Neural cell (in vitro differentiated cells): ENCODE data around the gene MYNN. TPM values are rescaled to one million over a fixed set of nuclear protein-coding genes. Genes with fewer than 3 reads are reported as not detected.

Experiments used
- H2AFZ ChIP-seq: fragments of 200-600, 300-800 bp; sonication (generic), shearing (Covaris generic); 2 replicates; pipeline ENCODE4 v1.6.0; 2014; ENCODE audit warnings: low read depth, mild to moderate bottlenecking, antibody characterized with exemption, low read length, moderate library complexity
- H3F3A ChIP-seq: fragments of 200-600 bp; shearing (Covaris generic); 2 replicates; pipeline ENCODE4 v1.6.1; 2016; ENCODE audit warnings: mild to moderate bottlenecking, moderate library complexity, mixed read lengths, antibody characterized with exemption, low read length; ENCODE audit not compliant: insufficient read depth, poor library complexity, severe bottlenecking
- H3K27ac ChIP-seq: fragments of 200-600, 300-800 bp; sonication (generic), shearing (Covaris generic); 2 replicates; pipeline ENCODE4 v1.5.1; 2014; ENCODE audit warnings: mild to moderate bottlenecking, low read length, moderate library complexity
- H3K27me3 ChIP-seq: fragments of 300-800, 200-600 bp; sonication (generic), shearing (Covaris generic); 2 replicates; pipeline ENCODE4 v1.6.0; 2014; ENCODE audit warnings: mild to moderate bottlenecking, low read depth, low read length, moderate library complexity; ENCODE audit not compliant: insufficient read depth
- H3K36me3 ChIP-seq: fragments of 300-800, 200-600 bp; sonication (generic), shearing (Covaris generic); 2 replicates; pipeline ENCODE4 v1.5.1; 2014; ENCODE audit warnings: mild to moderate bottlenecking, antibody characterized with exemption, low read length, moderate library complexity; ENCODE audit not compliant: insufficient read depth
- H3K4me2 ChIP-seq: fragments of 300-800, 200-600 bp; sonication (generic), shearing (Covaris generic); 2 replicates; pipeline ENCODE4 v1.6.0; 2014; ENCODE audit warnings: mild to moderate bottlenecking, low read length
- H3K4me3 ChIP-seq: fragments of 300-800, 200-600 bp; sonication (generic), shearing (Covaris generic); 2 replicates; pipeline ENCODE4 v1.5.1; 2014; ENCODE audit warnings: mild to moderate bottlenecking, low read length, moderate library complexity
- H3K79me2 ChIP-seq: fragments of 200-600 bp; shearing (Covaris generic); replicated peaks from 2 replicates; pipeline ENCODE4 v1.6.0; 2014; ENCODE audit warnings: mild to moderate bottlenecking, low read length, moderate library complexity; ENCODE audit not compliant: insufficient read depth
- H3K9ac ChIP-seq: fragments of 300-800, 200-600 bp; sonication (generic), shearing (Covaris generic); 2 replicates; pipeline ENCODE4 v1.6.1; 2016; ENCODE audit warnings: mild to moderate bottlenecking, low read length, mixed read lengths
- H3K9me2 ChIP-seq: fragments of 200-600 bp; shearing (Covaris generic); 2 replicates; pipeline ENCODE4 v1.6.1; 2016; ENCODE audit warnings: mild to moderate bottlenecking, low read length, mixed read lengths; ENCODE audit not compliant: insufficient read depth
- H3K9me3 ChIP-seq: fragments of 200-600, 300-800 bp; sonication (generic), shearing (Covaris generic); 2 replicates; pipeline ENCODE4 v1.6.1; 2016; ENCODE audit warnings: mild to moderate bottlenecking, mixed run types, low read length, moderate library complexity, mixed read lengths
- H4K20me1 ChIP-seq: fragments of 200-600 bp; shearing (Covaris generic); 2 replicates; pipeline ENCODE4 v1.6.1; 2016; ENCODE audit warnings: mild to moderate bottlenecking, mixed run types; ENCODE audit not compliant: insufficient read depth
- EP300 ChIP-seq: fragments of 450-650 bp; conservative IDR thresholded peaks from 2 replicates; pipeline ENCODE4 v1.6.1; 2014; ENCODE audit warnings: antibody characterized with exemption, mild to moderate bottlenecking, moderate library complexity; ENCODE audit not compliant: poor library complexity, severe bottlenecking
- EZH2 ChIP-seq: fragments of 200-600, 300-800 bp; shearing (Covaris generic), sonication (generic); IDR thresholded peaks from 2 replicates; pipeline ENCODE4 v1.6.1; 2014; ENCODE audit warnings: antibody characterized with exemption, low read length, borderline replicate concordance, mild to moderate bottlenecking; ENCODE audit not compliant: insufficient read depth, poor library complexity, severe bottlenecking
- MXI1 ChIP-seq: fragments of 450-650 bp; conservative IDR thresholded peaks from 2 replicates; pipeline ENCODE4 v1.6.1; 2014; ENCODE audit warnings: antibody characterized with exemption, mild to moderate bottlenecking; ENCODE audit not compliant: poor library complexity, severe bottlenecking
- POLR2AphosphoS5 ChIP-seq: IDR thresholded peaks from 2 replicates; pipeline ENCODE4 v1.6.1; 2012
- RAD21 ChIP-seq: fragments of 450-650 bp; conservative IDR thresholded peaks from 2 replicates; pipeline ENCODE4 v1.6.1; 2014; ENCODE audit warnings: antibody characterized with exemption, mild to moderate bottlenecking, moderate library complexity
- SMC3 ChIP-seq: fragments of 450-650 bp; conservative IDR thresholded peaks from 2 replicates; pipeline ENCODE4 v1.6.1; 2014; ENCODE audit warnings: antibody characterized with exemption, mild to moderate bottlenecking, moderate library complexity; ENCODE audit not compliant: poor library complexity
- TAF1 ChIP-seq: IDR thresholded peaks from 2 replicates; pipeline ENCODE4 v1.6.1; 2012; ENCODE audit warnings: low read depth
- polyA plus RNA-seq: library from polyadenylated mRNA; depleted of rRNA; stranded (reverse); fragments of >200 nt; gene quantifications from 2 replicates; pipeline ENCODE4 v1.2.3, GENCODE V29; 2014
- TF ChIP-seq, protein P1 (sequence below): IDR thresholded peaks from 2 replicates; pipeline ENCODE4 v1.6.1; 2012; ENCODE audit warnings: borderline replicate concordance
- TF ChIP-seq, protein P2 (sequence below): fragments of 450-650 bp; IDR thresholded peaks from 2 replicates; pipeline ENCODE4 v1.5.1; 2014; ENCODE audit warnings: antibody characterized with exemption, mild to moderate bottlenecking, moderate library complexity; ENCODE audit not compliant: poor library complexity, severe bottlenecking

MYNN gene
- polyA plus RNA-seq, 1 donor from 2014 or later = 27.0 TPM

DNA sequence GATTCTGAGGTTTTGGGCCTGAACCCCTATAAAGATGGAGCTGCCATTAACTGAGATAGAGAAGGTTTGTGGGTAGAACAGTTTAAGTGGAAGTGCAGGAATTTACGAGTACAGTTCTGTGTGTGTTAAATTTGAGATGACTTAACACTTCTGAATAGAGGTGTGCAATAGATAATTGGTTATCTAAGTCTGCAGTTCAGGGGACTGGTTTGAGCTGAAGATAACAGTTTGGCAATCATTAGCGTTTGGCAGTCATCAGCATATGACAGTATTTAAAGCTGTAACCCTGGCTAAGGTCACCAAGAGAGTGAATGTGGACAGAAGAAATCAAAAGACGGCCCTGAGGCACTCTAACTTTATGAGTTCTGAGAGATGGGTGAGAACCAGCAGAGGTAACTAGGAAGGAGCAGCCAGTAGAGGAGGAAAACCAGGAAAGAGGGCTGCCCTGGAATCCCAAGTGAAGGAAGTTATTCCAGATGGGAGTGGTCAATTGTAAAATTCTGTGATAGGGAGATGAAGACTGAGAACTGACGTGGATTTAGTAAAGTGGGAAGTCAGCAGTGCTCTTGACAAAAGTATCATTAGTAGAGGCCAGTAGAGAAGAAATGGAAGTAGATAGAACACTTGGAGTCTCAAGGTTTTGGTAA lies 8.1 kb downstream of the MYNN start:
- Histone ChIP-seq H3K36me3 (peaks cover 16% of the 10 kb centered on the region), H2AFZ (no peak overlapping the region)
- TF ChIP-seq, protein P1, sequence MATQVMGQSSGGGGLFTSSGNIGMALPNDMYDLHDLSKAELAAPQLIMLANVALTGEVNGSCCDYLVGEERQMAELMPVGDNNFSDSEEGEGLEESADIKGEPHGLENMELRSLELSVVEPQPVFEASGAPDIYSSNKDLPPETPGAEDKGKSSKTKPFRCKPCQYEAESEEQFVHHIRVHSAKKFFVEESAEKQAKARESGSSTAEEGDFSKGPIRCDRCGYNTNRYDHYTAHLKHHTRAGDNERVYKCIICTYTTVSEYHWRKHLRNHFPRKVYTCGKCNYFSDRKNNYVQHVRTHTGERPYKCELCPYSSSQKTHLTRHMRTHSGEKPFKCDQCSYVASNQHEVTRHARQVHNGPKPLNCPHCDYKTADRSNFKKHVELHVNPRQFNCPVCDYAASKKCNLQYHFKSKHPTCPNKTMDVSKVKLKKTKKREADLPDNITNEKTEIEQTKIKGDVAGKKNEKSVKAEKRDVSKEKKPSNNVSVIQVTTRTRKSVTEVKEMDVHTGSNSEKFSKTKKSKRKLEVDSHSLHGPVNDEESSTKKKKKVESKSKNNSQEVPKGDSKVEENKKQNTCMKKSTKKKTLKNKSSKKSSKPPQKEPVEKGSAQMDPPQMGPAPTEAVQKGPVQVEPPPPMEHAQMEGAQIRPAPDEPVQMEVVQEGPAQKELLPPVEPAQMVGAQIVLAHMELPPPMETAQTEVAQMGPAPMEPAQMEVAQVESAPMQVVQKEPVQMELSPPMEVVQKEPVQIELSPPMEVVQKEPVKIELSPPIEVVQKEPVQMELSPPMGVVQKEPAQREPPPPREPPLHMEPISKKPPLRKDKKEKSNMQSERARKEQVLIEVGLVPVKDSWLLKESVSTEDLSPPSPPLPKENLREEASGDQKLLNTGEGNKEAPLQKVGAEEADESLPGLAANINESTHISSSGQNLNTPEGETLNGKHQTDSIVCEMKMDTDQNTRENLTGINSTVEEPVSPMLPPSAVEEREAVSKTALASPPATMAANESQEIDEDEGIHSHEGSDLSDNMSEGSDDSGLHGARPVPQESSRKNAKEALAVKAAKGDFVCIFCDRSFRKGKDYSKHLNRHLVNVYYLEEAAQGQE = no peak
- TF ChIP-seq, protein P2, sequence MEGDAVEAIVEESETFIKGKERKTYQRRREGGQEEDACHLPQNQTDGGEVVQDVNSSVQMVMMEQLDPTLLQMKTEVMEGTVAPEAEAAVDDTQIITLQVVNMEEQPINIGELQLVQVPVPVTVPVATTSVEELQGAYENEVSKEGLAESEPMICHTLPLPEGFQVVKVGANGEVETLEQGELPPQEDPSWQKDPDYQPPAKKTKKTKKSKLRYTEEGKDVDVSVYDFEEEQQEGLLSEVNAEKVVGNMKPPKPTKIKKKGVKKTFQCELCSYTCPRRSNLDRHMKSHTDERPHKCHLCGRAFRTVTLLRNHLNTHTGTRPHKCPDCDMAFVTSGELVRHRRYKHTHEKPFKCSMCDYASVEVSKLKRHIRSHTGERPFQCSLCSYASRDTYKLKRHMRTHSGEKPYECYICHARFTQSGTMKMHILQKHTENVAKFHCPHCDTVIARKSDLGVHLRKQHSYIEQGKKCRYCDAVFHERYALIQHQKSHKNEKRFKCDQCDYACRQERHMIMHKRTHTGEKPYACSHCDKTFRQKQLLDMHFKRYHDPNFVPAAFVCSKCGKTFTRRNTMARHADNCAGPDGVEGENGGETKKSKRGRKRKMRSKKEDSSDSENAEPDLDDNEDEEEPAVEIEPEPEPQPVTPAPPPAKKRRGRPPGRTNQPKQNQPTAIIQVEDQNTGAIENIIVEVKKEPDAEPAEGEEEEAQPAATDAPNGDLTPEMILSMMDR = no peak
- TF ChIP-seq RAD21 (no peak), MXI1 (no peak), POLR2AphosphoS5 (no peak), EZH2 (no peak), SMC3 (no peak), TAF1 (no peak), EP300 (no peak)

DNA sequence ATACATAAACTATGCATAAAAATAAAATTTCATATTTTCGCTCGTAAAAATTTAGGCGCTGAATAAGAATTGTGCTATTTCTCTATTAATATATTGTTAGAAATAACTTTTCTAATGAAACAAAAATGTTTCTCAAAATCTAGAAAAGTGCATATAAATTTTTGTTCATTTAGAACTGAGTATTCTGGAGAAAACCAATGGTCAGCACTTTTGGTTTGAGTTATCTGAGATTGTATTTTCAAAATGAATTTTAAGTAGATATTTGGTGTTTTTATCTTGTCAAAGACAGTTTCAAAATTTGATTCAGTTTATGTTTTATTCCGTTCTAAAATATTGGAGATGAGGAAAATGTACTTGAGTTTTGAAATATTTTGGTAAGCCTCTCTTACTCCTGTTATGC lies 13.9 kb downstream of the MYNN start:
- TF ChIP-seq EP300 = no peak
- no peak for TF ChIP-seq RAD21
- no peak for TF ChIP-seq MXI1
- TF ChIP-seq TAF1 = no peak
- TF ChIP-seq SMC3 = no peak
- TF ChIP-seq POLR2AphosphoS5 = no peak
- TF ChIP-seq EZH2 = no peak
- TF ChIP-seq, protein P1 = no peak
- TF ChIP-seq, protein P2 = no peak
- no peaks in the 10 kb centered on the region for H3K9me3 ChIP-seq
- no peaks in the 10 kb centered on the region for H3K79me2 ChIP-seq
- peaks cover 14% of the 10 kb centered on the region for H3K36me3 ChIP-seq
- no peak overlapping the region for H3K27ac ChIP-seq
- H3K4me2 ChIP-seq = no peak overlapping the region
- H3K4me3 ChIP-seq = no peak overlapping the region
- no peak overlapping the region for H2AFZ ChIP-seq
- no peaks in the 10 kb centered on the region for H3K27me3 ChIP-seq
- H4K20me1 ChIP-seq = no peaks in the 10 kb centered on the region
- H3K9me2 ChIP-seq = no peaks in the 10 kb centered on the region
- H3F3A ChIP-seq = no peaks in the 10 kb centered on the region
- H3K9ac ChIP-seq = no peak overlapping the region

More for the DNA sequence above, 8.1 kb downstream of the MYNN start:
- Histone ChIP-seq H3K9ac (no peak overlapping the region), H3K27ac (no peak overlapping the region), H3K4me3 (no peak overlapping the region), H3F3A (no peaks in the 10 kb centered on the region), H3K9me3 (no peaks in the 10 kb centered on the region), H3K79me2 (peaks cover 6% of the 10 kb centered on the region), H4K20me1 (no peaks in the 10 kb centered on the region), H3K27me3 (no peaks in the 10 kb centered on the region), H3K9me2 (no peaks in the 10 kb centered on the region), H3K4me2 (no peak overlapping the region)
